Gastrocnemius medialis (tissue), 4 donors: ENCODE data around the gene SERPINB6.

ENCODE experiments used
- CTCF ChIP-seq, 5 experiments: fragments of 450-650 bp in 3 of 5; fragments of 200-600 bp in 2 of 5; sonication (generic) in 2 of 5; IDR thresholded peaks in 4 of 5; conservative IDR thresholded peaks in 1 of 5; 1 replicate in 4 of 5; 2 replicates in 1 of 5; pipeline ENCODE4 v1.5.1; 2016 to 2019; ENCODE audit warnings: antibody characterized with exemption in 5 of 5, mild to moderate bottlenecking in 3 of 5, moderate library complexity in 3 of 5
- POLR2A ChIP-seq, 2 donors: fragments of 450-650 bp; IDR thresholded peaks; one replicate each; pipeline ENCODE4 v1.6.1; 2017; ENCODE audit warnings: antibody characterized with exemption in 2 of 2, mild to moderate bottlenecking in 2 of 2, moderate library complexity in 2 of 2

GRCh38 chr6:2940851-2941250 lies 30.5 kb downstream of the SERPINB6 start:
- TF ChIP-seq POLR2A (IDR thresholded peaks at IDR 0.05) = no peak
- TF ChIP-seq CTCF (IDR thresholded peaks at IDR 0.05 in 4 of 5, conservative IDR thresholded peaks at IDR 0.05 in 1 of 5) = no peak
